ENCODE data around the gene ZNF771.
A peak's percentile ranks its signal among the peaks of the same experiment; 100 is the strongest.

Gene ZNF771
- total RNA-seq = 2.1 to 4.6 (median 2.1) reads per million in 3 donors

DNA sequence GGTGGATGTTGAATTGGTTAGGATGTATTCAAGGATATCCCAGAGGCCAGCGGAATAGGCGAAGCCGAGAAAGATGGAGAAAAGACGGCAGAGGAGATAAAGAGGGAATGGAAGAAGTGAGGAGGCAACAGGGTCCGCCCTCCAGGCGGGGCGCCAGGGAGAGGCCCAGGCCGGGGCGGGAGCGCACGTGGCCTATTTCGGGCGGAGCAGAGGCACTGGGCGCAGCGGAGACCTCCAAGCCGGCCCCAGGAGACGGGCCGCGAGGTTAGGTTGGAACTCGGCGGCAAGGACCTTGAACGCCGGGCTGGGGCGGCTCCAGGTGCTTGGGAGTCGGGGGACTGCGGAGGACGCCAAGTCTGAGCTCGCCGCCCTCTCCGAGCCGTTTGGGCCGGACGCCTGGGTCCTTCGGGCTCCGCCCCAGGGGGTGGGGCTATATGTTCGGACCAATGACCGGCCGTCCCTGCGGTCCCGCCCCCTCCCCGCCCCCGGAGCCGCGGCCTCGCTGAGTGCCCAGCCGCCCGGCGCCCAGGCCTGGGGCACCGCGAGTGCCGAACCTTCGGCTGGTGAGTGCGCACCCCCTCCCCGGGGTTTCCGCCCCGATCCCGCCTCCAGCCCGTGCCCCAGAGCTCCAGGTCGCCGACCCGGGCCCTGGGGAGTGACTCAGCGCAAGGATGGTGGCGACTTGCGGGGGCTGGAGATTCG, at the start of gene ZNF771:
TSS of gene ZNF771 (plus strand) at position 505 of the 702 bp plus-strand sequence. CDS start 448 bp downstream, outside the sequence.
- DNase-seq = peak; percentile 80 to 88 (median 83)
- H3K4me1 ChIP-seq (ENCODE audit: control insufficient read depth, insufficient read depth, low read length, poor library complexity, severe bottlenecking) = peaks cover 18% of the 10 kb centered on the region
- no peaks in the 10 kb centered on the region for H3K27me3 ChIP-seq (replicated peaks; ENCODE audit: control insufficient read depth, insufficient read depth, low read length, poor library complexity, severe bottlenecking)

DNA sequence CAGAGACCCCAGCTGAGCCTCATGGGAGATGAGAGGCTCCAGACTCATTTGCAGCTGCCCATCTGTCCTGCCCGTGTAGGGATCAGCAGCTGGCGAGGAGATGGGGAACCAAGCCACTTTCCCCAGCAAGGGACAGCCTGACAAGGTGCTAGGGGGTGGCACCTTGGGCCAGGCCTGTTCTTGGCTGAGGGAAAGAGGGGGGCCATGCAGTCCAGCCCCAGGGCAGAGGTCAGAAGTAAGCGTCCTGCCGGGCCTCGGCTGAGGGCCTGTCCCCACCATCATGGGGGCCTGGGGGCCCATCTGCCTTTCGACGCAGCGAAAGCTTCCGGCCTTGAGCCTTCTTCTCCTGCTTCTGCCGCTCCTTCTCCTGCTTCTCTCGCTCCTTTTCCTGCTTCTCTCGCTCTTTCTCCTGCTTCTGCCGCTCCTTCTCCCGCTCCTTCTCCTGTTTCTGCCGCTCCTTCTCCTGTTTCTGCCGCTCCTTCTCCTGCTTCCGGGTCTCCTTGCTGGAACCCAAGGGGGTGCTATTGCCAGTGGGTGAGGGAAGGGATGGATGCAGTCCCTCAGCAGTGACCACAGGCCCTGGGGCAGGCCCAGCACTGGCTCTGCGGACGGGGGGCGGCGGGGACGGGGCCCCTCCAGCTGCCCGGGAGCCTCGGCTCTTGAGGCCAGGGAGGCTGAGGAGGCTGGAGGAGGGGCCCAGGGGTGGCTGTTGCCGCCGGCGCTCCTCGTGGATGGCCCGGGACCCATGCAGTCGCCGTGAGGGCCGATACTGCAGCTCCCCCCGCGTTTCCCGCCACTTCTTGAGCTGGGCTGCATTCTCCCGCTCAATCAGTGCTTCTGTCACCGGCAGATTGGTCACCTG, 49.5 kb upstream of the ZNF771 start:
- Histone ChIP-seq H3K36me3 (ENCODE audit: control insufficient read depth, insufficient read depth, low read length) (peaks cover 29% of the 10 kb centered on the region), H3K4me3 (ENCODE audit: insufficient read depth, low read depth, low read length, poor library complexity, severe bottlenecking) (no peak overlapping the region), H3K27ac (ENCODE audit: insufficient read depth, low read length, poor library complexity, severe bottlenecking) (peak overlapping the region; percentile 36), H3K27me3 (replicated peaks; ENCODE audit: control insufficient read depth, insufficient read depth, low read length, poor library complexity, severe bottlenecking) (no peaks in the 10 kb centered on the region), H3K4me1 (ENCODE audit: control insufficient read depth, insufficient read depth, low read length, poor library complexity, severe bottlenecking) (peaks cover 24% of the 10 kb centered on the region), H3K9me3 (ENCODE audit: control insufficient read depth, low read length) (no peaks in the 10 kb centered on the region)
- no peak for DNase-seq

More for the DNA sequence above, at the start of gene ZNF771:
- H3K36me3 ChIP-seq (ENCODE audit: control insufficient read depth, insufficient read depth, low read length) = no peaks in the 10 kb centered on the region
- no peaks in the 10 kb centered on the region for H3K9me3 ChIP-seq (ENCODE audit: control insufficient read depth, low read length)
- peak within 1 kb of the TSS; percentile 51 for H3K27ac ChIP-seq (ENCODE audit: insufficient read depth, low read length, poor library complexity, severe bottlenecking)
- H3K4me3 ChIP-seq (ENCODE audit: insufficient read depth, low read depth, low read length, poor library complexity, severe bottlenecking) = peak within 1 kb of the TSS; percentile 77

DNA sequence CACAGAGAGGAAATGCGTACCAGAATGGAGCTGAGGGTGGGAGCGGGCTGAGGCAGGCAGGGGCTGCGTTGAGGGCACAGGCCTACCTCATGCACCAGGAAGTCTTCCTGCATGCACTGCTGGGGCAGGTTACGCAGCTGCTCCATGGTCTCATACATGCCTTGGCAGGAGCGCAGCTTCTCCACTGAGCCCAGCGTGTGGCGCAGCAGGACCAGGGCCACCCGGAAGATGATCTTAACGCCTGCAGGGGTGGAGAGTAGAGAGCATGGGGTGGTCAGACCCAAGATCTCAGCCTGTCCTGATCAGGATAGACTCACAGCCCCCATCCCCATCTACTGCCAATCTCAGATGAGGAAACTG, 48.8 kb upstream of the ZNF771 start:
- Histone ChIP-seq H3K4me1 (ENCODE audit: control insufficient read depth, insufficient read depth, low read length, poor library complexity, severe bottlenecking) (peaks cover 24% of the 10 kb centered on the region), H3K4me3 (ENCODE audit: insufficient read depth, low read depth, low read length, poor library complexity, severe bottlenecking) (no peak overlapping the region), H3K9me3 (ENCODE audit: control insufficient read depth, low read length) (no peaks in the 10 kb centered on the region), H3K36me3 (ENCODE audit: control insufficient read depth, insufficient read depth, low read length) (peaks cover 33% of the 10 kb centered on the region), H3K27ac (ENCODE audit: insufficient read depth, low read length, poor library complexity, severe bottlenecking) (no peak overlapping the region), H3K27me3 (replicated peaks; ENCODE audit: control insufficient read depth, insufficient read depth, low read length, poor library complexity, severe bottlenecking) (no peaks in the 10 kb centered on the region)
- no peak for DNase-seq

DNA sequence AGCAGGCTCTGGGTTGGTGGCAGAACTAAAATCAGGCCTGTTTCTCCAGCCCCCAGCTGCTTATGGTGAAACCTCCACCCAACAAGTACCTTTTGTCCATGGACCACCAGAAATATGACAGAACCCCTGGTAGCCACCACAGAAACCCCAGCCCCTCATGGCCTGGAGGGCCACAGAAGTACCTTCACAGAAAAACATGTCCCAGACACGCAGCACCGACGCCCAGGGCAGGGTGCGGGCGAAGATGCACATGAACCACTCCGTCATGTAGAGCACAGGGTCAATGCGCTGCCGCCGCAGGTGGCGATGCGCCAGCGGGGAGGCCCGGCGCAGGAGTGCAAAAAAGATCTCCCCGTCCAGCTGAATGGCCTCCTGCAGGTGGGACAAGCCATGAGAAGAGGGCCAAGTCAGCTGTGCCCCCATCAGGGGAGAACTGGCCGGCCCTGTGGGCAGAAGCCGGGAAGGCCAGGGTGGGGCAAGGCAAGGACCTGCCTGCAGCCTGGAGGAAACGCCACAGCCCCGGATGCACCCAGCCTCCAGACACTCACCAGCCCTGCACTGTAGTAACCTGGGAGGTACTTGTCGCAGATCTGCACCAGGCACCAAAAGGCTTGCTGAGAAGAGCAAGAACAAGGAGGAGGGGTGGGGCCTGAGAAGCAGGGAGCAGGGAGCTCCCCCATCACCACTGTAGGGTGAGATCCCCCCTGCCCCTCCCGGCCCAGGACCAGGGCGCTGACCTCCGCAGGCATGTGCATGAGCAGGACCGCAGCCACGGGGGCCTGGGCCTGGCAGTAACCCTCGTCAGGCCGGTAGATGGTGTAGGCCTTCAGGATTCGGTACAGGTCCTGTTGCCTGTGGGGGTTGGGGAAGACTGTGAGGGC, 48.2 kb upstream of the ZNF771 start:
- no peak for DNase-seq
- H3K9me3 ChIP-seq (ENCODE audit: control insufficient read depth, low read length) = no peaks in the 10 kb centered on the region
- no peak overlapping the region for H3K4me3 ChIP-seq (ENCODE audit: insufficient read depth, low read depth, low read length, poor library complexity, severe bottlenecking)
- H3K36me3 ChIP-seq (ENCODE audit: control insufficient read depth, insufficient read depth, low read length) = peaks cover 37% of the 10 kb centered on the region
- H3K27me3 ChIP-seq (replicated peaks; ENCODE audit: control insufficient read depth, insufficient read depth, low read length, poor library complexity, severe bottlenecking) = no peaks in the 10 kb centered on the region
- peaks cover 17% of the 10 kb centered on the region for H3K4me1 ChIP-seq (ENCODE audit: control insufficient read depth, insufficient read depth, low read length, poor library complexity, severe bottlenecking)
- H3K27ac ChIP-seq (ENCODE audit: insufficient read depth, low read length, poor library complexity, severe bottlenecking) = no peak overlapping the region

DNA sequence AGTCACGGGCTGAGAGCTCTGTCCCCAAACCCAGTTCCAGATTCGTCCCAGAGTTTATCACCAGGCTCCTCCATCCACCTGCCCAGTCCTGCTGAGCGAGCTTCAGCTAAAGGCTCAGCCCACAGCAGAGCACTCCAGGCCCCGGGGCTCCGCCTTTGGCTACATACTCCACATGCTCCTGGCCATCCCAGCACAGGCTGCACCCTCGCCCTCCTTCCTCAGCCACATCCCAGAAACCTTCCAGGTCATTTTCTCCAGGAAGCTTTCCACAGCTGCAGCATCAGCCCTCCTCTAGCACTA, 47.6 kb upstream of the ZNF771 start:
- Histone ChIP-seq H3K9me3 (ENCODE audit: control insufficient read depth, low read length) (no peaks in the 10 kb centered on the region), H3K27me3 (replicated peaks; ENCODE audit: control insufficient read depth, insufficient read depth, low read length, poor library complexity, severe bottlenecking) (no peaks in the 10 kb centered on the region), H3K4me1 (ENCODE audit: control insufficient read depth, insufficient read depth, low read length, poor library complexity, severe bottlenecking) (peaks cover 12% of the 10 kb centered on the region), H3K4me3 (ENCODE audit: insufficient read depth, low read depth, low read length, poor library complexity, severe bottlenecking) (no peak overlapping the region), H3K27ac (ENCODE audit: insufficient read depth, low read length, poor library complexity, severe bottlenecking) (no peak overlapping the region), H3K36me3 (ENCODE audit: control insufficient read depth, insufficient read depth, low read length) (peaks cover 41% of the 10 kb centered on the region)
- DNase-seq = no peak

DNA sequence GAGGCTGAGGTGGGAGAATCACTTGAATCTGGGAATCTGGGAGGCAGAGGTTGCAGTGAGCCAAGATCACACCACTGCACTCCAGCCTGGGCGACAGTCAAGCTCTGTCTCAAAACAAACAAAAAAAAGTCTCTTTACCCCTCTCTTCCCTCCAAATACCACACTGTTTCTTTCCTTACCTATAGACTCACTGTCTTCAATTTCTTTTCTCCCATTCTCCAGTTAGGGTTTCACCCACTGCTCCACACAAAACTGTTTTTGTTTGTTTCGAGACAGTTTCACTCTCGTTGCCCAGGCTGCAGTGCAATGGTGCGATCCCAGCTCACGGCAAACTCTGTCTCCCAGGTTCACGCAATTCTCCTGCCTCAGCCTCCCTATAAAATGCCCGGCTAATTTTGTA, 46.2 kb upstream of the ZNF771 start:
- no peaks in the 10 kb centered on the region for H3K9me3 ChIP-seq (ENCODE audit: control insufficient read depth, low read length)
- DNase-seq = no peak
- H3K27ac ChIP-seq (ENCODE audit: insufficient read depth, low read length, poor library complexity, severe bottlenecking) = no peak overlapping the region
- peaks cover 4% of the 10 kb centered on the region for H3K4me1 ChIP-seq (ENCODE audit: control insufficient read depth, insufficient read depth, low read length, poor library complexity, severe bottlenecking)
- peaks cover 50% of the 10 kb centered on the region for H3K36me3 ChIP-seq (ENCODE audit: control insufficient read depth, insufficient read depth, low read length)
- no peaks in the 10 kb centered on the region for H3K27me3 ChIP-seq (replicated peaks; ENCODE audit: control insufficient read depth, insufficient read depth, low read length, poor library complexity, severe bottlenecking)
- no peak overlapping the region for H3K4me3 ChIP-seq (ENCODE audit: insufficient read depth, low read depth, low read length, poor library complexity, severe bottlenecking)

DNA sequence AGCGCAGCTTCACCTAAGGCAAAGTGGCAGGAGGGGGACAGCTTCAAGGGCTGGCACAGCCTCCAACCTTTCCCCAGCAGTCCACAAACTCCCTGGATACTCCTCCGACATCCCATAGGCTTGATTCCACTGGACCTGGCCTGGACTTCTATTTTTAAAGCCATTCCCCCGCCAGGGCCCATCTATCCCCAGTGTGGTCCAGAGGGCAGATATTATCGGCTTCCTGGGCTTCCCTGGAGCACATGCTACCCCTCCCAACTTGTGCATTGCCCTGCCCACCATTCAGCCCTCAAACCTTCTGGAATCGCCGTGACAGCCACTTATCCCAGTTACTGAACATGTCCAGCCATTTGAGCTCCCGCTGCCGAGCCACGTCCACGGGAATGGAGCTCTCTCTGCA, 42.2 kb upstream of the ZNF771 start:
- no peak overlapping the region for H3K27ac ChIP-seq (ENCODE audit: insufficient read depth, low read length, poor library complexity, severe bottlenecking)
- peaks cover 20% of the 10 kb centered on the region for H3K4me1 ChIP-seq (ENCODE audit: control insufficient read depth, insufficient read depth, low read length, poor library complexity, severe bottlenecking)
- no peak overlapping the region for H3K4me3 ChIP-seq (ENCODE audit: insufficient read depth, low read depth, low read length, poor library complexity, severe bottlenecking)
- peaks cover 31% of the 10 kb centered on the region for H3K36me3 ChIP-seq (ENCODE audit: control insufficient read depth, insufficient read depth, low read length)
- no peak for DNase-seq
- H3K27me3 ChIP-seq (replicated peaks; ENCODE audit: control insufficient read depth, insufficient read depth, low read length, poor library complexity, severe bottlenecking) = no peaks in the 10 kb centered on the region
- H3K9me3 ChIP-seq (ENCODE audit: control insufficient read depth, low read length) = no peaks in the 10 kb centered on the region

DNA sequence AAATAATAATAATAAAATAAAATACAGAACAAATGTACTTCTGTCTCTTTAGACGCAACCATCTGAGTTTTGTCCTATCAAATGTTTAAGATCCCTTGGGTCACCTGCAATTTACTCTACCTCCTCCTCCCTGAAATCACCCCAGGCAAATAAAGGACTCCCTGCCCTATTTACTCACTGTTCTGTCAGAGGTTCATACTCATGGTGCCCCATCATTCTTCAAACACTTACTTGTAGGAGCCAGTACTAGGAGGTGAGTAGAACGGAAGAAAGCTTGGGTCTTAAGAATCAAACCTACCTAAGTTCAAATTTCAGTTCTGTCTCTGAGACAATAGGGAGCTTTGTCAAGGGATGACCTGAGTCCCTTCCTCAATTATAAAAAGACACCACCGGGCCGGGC, 40.9 kb upstream of the ZNF771 start:
- DNase-seq = no peak
- Histone ChIP-seq H3K36me3 (ENCODE audit: control insufficient read depth, insufficient read depth, low read length) (peaks cover 26% of the 10 kb centered on the region), H3K4me3 (ENCODE audit: insufficient read depth, low read depth, low read length, poor library complexity, severe bottlenecking) (no peak overlapping the region), H3K9me3 (ENCODE audit: control insufficient read depth, low read length) (no peaks in the 10 kb centered on the region), H3K27me3 (replicated peaks; ENCODE audit: control insufficient read depth, insufficient read depth, low read length, poor library complexity, severe bottlenecking) (no peaks in the 10 kb centered on the region), H3K4me1 (ENCODE audit: control insufficient read depth, insufficient read depth, low read length, poor library complexity, severe bottlenecking) (peaks cover 25% of the 10 kb centered on the region), H3K27ac (ENCODE audit: insufficient read depth, low read length, poor library complexity, severe bottlenecking) (no peak overlapping the region)

DNA sequence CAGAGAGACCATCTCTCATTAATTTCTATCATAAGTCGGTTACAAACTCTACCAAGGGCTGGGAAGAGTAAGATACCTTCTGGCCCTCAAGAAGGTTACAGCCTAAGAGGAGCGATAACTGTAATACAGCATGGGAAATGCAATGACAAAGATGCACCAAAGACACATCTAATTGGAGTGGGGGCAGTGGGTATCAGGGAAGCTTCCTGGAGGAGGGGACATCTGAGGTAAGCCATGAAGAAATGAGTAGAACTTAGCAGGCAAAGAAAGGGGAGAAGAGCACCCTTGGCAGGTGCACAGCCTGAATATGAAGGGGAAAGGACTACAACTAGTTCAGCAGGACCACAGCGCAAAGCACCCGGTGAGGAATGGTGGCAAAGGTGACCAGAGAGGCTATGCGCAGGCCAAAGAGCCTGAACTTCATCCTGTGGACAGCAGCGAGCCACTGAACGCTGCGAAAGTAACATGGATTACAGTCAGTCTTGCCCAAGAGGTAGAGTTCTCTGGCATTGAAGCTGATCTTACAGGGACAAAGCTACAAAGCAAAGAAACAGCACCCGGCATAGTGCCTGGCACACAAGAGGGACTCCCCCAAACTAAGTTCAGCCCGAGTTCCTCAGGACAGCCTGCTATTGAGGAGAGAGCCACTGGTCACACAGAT, 39.9 kb upstream of the ZNF771 start:
- no peak overlapping the region for H3K27ac ChIP-seq (ENCODE audit: insufficient read depth, low read length, poor library complexity, severe bottlenecking)
- no peaks in the 10 kb centered on the region for H3K27me3 ChIP-seq (replicated peaks; ENCODE audit: control insufficient read depth, insufficient read depth, low read length, poor library complexity, severe bottlenecking)
- DNase-seq = no peak
- no peak overlapping the region for H3K4me3 ChIP-seq (ENCODE audit: insufficient read depth, low read depth, low read length, poor library complexity, severe bottlenecking)
- peaks cover 27% of the 10 kb centered on the region for H3K4me1 ChIP-seq (ENCODE audit: control insufficient read depth, insufficient read depth, low read length, poor library complexity, severe bottlenecking)
- no peaks in the 10 kb centered on the region for H3K9me3 ChIP-seq (ENCODE audit: control insufficient read depth, low read length)
- H3K36me3 ChIP-seq (ENCODE audit: control insufficient read depth, insufficient read depth, low read length) = peaks cover 22% of the 10 kb centered on the region
